DMS53 treated with DMSO at 0.1 percent for 48 hours (cell line): ENCODE data around the gene OR51G2.

Experiments
- DNase-seq: peaks from one replicate; lab custom pipeline; 2025; ENCODE audit not compliant: unreplicated experiment; lab: John Stamatoyannopoulos, UW

The OR51G2 gene

GRCh38 chr11:4865855-4866254, 53.3 kb downstream of the OR51G2 start:
- DNase-seq = peak; percentile 55

- DNase-seq = no peak
Observed at GRCh38 chr11:4863876-4864275, 55.3 kb downstream of the OR51G2 start.
